GM18907 (cell line): ENCODE results near the gene RTN4RL1.

ENCODE experiments used
- ATAC-seq: cut with Tn5 transposase; IDR thresholded peaks from one replicate; pipeline ENCODE4 v1.9.1; 2021; ENCODE audit warnings: mild to moderate bottlenecking, moderate library complexity; ENCODE audit not compliant: unreplicated experiment

Gene RTN4RL1

GRCh38 chr17:1979182-1979985 is 45.8 kb downstream of the RTN4RL1 start:
- no peak for ATAC-seq

GRCh38 chr17:1978396-1978949 is 46.7 kb downstream of the RTN4RL1 start:
- no peak for ATAC-seq

GRCh38 chr17:1977583-1978395 is 47.3 kb downstream of the RTN4RL1 start:
- no peak for ATAC-seq

- ATAC-seq: no peak
These were observed 48.5 kb downstream of the RTN4RL1 start for GRCh38 chr17:1976683-1977064.

- no peak for ATAC-seq
These were observed 49.0 kb downstream of the RTN4RL1 start for GRCh38 chr17:1976000-1976682.

GRCh38 chr17:1975573-1975972 is 49.6 kb downstream of the RTN4RL1 start:
- ATAC-seq: no peak

GRCh38 chr17:1972487-1973160 is 52.5 kb downstream of the RTN4RL1 start:
- ATAC-seq: no peak

- no peak for ATAC-seq
These were observed 54.2 kb downstream of the RTN4RL1 start for GRCh38 chr17:1970843-1971384.

GRCh38 chr17:1969712-1970111 is 55.4 kb downstream of the RTN4RL1 start:
- no peak for ATAC-seq

- ATAC-seq: no peak
These were observed 57.9 kb downstream of the RTN4RL1 start for GRCh38 chr17:1967213-1967612.

GRCh38 chr17:1966274-1967086 is 58.7 kb downstream of the RTN4RL1 start:
- ATAC-seq: no peak

GRCh38 chr17:1965556-1966273 is 59.4 kb downstream of the RTN4RL1 start:
- ATAC-seq: no peak

- ATAC-seq: no peak
These were observed 61.9 kb downstream of the RTN4RL1 start for GRCh38 chr17:1963250-1963649.

GRCh38 chr17:1961189-1961588 is 63.9 kb downstream of the RTN4RL1 start:
- no peak for ATAC-seq

- no peak for ATAC-seq
These were observed 64.6 kb downstream of the RTN4RL1 start for GRCh38 chr17:1960545-1960912.

- ATAC-seq: no peak
These were observed 65.1 kb downstream of the RTN4RL1 start for GRCh38 chr17:1959871-1960544.

GRCh38 chr17:1958134-1958881 is 66.8 kb downstream of the RTN4RL1 start:
- ATAC-seq: no peak

GRCh38 chr17:1957037-1957436 is 68.1 kb downstream of the RTN4RL1 start:
- ATAC-seq: no peak
